ENCODE data around the gene NAV2. TPM values are rescaled to one million over a fixed set of nuclear protein-coding genes. Genes with fewer than 3 reads are reported as not detected.

Gene NAV2
- total RNA-seq, 1 donor from 2014 or later = 9.6 TPM

DNA sequence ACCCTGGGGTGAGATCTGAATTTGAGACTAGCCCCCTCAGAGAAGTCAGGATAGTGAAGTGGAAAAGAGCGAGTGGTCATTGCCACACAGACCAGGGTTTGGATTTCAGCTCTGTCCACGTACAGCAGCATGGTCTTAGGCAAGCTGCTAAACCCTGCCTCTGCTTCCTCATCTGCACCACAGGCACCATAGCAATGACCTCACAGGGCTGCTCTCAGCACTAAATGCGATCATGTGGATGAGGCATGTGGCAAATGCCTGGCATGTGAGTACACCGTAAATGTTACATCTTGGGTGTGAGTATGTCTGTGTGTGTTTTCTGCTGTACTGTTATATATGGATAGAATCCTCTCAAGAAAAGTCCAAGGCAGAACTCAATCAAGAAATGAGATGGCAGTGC lies 15.8 kb downstream of the NAV2 start:
- Histone ChIP-seq H3K4me2 (no peak overlapping the region), H3F3A (ENCODE audit: low read depth) (no peaks in the 10 kb centered on the region), H3K4me3 (no peak overlapping the region), H3K79me2 (ENCODE audit: low read depth) (no peaks in the 10 kb centered on the region), H3K27ac (no peak overlapping the region), H3K9ac (no peak overlapping the region), H3K27me3 (no peaks in the 10 kb centered on the region), H4K20me1 (ENCODE audit: low read depth) (no peaks in the 10 kb centered on the region), H3K36me3 (no peaks in the 10 kb centered on the region), H2AFZ (replicated peaks) (no peak overlapping the region), H3K4me1 (peaks cover 5% of the 10 kb centered on the region), H3K9me3 (ENCODE audit: low read depth) (no peaks in the 10 kb centered on the region)
- no peak overlapping the region for H3K4me3 Mint-ChIP-seq
- peaks cover 25% of the 10 kb centered on the region for H3K4me1 Mint-ChIP-seq
- no peak for TF ChIP-seq EZH2phosphoT487 (IDR thresholded peaks at IDR 0.05)
- TF ChIP-seq, protein P1, sequence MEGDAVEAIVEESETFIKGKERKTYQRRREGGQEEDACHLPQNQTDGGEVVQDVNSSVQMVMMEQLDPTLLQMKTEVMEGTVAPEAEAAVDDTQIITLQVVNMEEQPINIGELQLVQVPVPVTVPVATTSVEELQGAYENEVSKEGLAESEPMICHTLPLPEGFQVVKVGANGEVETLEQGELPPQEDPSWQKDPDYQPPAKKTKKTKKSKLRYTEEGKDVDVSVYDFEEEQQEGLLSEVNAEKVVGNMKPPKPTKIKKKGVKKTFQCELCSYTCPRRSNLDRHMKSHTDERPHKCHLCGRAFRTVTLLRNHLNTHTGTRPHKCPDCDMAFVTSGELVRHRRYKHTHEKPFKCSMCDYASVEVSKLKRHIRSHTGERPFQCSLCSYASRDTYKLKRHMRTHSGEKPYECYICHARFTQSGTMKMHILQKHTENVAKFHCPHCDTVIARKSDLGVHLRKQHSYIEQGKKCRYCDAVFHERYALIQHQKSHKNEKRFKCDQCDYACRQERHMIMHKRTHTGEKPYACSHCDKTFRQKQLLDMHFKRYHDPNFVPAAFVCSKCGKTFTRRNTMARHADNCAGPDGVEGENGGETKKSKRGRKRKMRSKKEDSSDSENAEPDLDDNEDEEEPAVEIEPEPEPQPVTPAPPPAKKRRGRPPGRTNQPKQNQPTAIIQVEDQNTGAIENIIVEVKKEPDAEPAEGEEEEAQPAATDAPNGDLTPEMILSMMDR (IDR thresholded peaks at IDR 0.05) = no peak
- H3K27me3 Mint-ChIP-seq (ENCODE audit: insufficient read depth, low read depth) = peaks cover 5% of the 10 kb centered on the region
- DNase-seq (ENCODE audit: low spot score) = no peak
- peaks cover 1% of the 10 kb centered on the region for H3K36me3 Mint-ChIP-seq
- no peaks in the 10 kb centered on the region for H3K9me3 Mint-ChIP-seq
- no peak overlapping the region for H3K27ac Mint-ChIP-seq

DNA sequence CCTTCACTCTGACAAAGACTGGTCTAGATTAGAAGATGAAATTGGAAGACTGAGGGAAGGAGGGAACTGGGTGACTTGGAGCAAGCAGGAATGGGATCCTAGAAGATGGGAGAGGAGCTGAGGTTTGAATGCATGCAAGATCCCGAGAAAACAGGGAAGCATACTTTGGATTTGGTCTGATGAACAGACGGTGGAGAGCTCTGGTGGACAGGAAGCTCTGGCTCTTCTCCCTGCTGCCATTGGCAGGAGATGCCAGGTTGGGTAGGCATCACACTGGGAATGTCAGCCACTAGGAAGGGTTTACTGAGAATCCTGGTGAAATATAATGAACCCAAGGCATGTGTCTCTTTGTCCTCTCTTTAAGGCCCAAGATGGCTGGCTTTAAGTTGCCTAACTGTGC lies 16.5 kb downstream of the NAV2 start:
- H3K79me2 ChIP-seq (ENCODE audit: low read depth) = no peaks in the 10 kb centered on the region

DNA sequence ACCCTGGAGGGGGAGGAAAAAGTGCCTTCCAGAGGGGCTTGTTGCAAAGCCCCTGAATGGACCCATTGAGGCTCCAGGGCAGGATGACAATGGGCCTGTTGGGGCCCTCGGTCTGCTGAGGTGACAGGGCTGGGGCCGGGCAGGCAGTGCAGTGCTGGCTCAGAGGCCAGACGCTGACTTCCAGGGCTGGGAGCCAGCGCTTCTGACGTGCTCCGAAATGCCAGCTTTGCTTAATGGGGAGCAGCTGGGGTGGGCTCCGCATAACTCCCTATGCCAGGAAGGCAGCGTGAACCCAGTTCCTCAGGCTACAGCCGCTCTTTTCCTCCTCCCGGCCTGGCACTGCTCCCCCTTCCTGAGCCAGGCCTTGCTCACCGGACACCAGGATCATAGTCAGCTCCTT lies 17.7 kb downstream of the NAV2 start:
- Mint-ChIP-seq H3K27ac (no peak overlapping the region), H3K4me1 (peaks cover 19% of the 10 kb centered on the region), H3K4me3 (no peak overlapping the region), H3K9me3 (no peaks in the 10 kb centered on the region), H3K36me3 (peaks cover 1% of the 10 kb centered on the region), H3K27me3 (ENCODE audit: insufficient read depth, low read depth) (peaks cover 8% of the 10 kb centered on the region)
- Histone ChIP-seq H3K9me3 (ENCODE audit: low read depth) (no peaks in the 10 kb centered on the region), H3K36me3 (no peaks in the 10 kb centered on the region), H3K4me1 (peaks cover 5% of the 10 kb centered on the region), H3K4me3 (no peak overlapping the region), H4K20me1 (ENCODE audit: low read depth) (no peaks in the 10 kb centered on the region), H3K79me2 (ENCODE audit: low read depth) (no peaks in the 10 kb centered on the region), H3K9ac (no peak overlapping the region), H3K4me2 (no peak overlapping the region), H3K27ac (no peak overlapping the region), H2AFZ (replicated peaks) (no peak overlapping the region), H3K27me3 (no peaks in the 10 kb centered on the region), H3F3A (ENCODE audit: low read depth) (no peaks in the 10 kb centered on the region)
- TF ChIP-seq, protein P1 (IDR thresholded peaks at IDR 0.05) = no peak
- TF ChIP-seq EZH2phosphoT487 (IDR thresholded peaks at IDR 0.05) (no peak), EZH2 (IDR thresholded peaks at IDR 0.05) (no peak)
- DNase-seq (ENCODE audit: low spot score) = no peak

More for the DNA sequence above, 16.5 kb downstream of the NAV2 start:
- H3K4me3 Mint-ChIP-seq = no peak overlapping the region
- H3K4me1 Mint-ChIP-seq = peaks cover 18% of the 10 kb centered on the region
- no peaks in the 10 kb centered on the region for H3K36me3 ChIP-seq
- no peak overlapping the region for H3K27ac Mint-ChIP-seq
- peaks cover 1% of the 10 kb centered on the region for H3K36me3 Mint-ChIP-seq
- peaks cover 5% of the 10 kb centered on the region for H3K4me1 ChIP-seq
- no peaks in the 10 kb centered on the region for H3K9me3 ChIP-seq (ENCODE audit: low read depth)
- H3K4me3 ChIP-seq = no peak overlapping the region
- H4K20me1 ChIP-seq (ENCODE audit: low read depth) = no peaks in the 10 kb centered on the region
- no peak overlapping the region for H3K9ac ChIP-seq
- TF ChIP-seq EZH2phosphoT487 (IDR thresholded peaks at IDR 0.05) (no peak), EZH2 (IDR thresholded peaks at IDR 0.05) (no peak)
- TF ChIP-seq, protein P1 (IDR thresholded peaks at IDR 0.05) = no peak
- H3F3A ChIP-seq (ENCODE audit: low read depth) = no peaks in the 10 kb centered on the region
- H2AFZ ChIP-seq (replicated peaks) = no peak overlapping the region
- peaks cover 5% of the 10 kb centered on the region for H3K27me3 Mint-ChIP-seq (ENCODE audit: insufficient read depth, low read depth)
- H3K9me3 Mint-ChIP-seq = no peaks in the 10 kb centered on the region
- H3K27ac ChIP-seq = no peak overlapping the region
- H3K4me2 ChIP-seq = no peak overlapping the region
- DNase-seq (ENCODE audit: low spot score) = no peak
- no peaks in the 10 kb centered on the region for H3K27me3 ChIP-seq

Measured in neural progenitor cell (in vitro differentiated cells).